DND-41 (cell line): ENCODE results near the gene KRTAP16-1.

Experiments used
- EZH2 ChIP-seq: IDR thresholded peaks from 3 replicates; pipeline ENCODE4 v1.6.1; 2012; ENCODE audit warnings: borderline replicate concordance, low read depth, mild to moderate bottlenecking, moderate library complexity, low read length, inconsistent platforms; ENCODE audit not compliant: severe bottlenecking
- TF ChIP-seq, protein P1 (sequence below): IDR thresholded peaks from 2 replicates; pipeline ENCODE4 v1.5.1; 2012; ENCODE audit warnings: borderline replicate concordance, low read length, moderate library complexity, mild to moderate bottlenecking; ENCODE audit not compliant: poor library complexity, severe bottlenecking; ENCODE audit errors: extremely low read depth

DNA sequence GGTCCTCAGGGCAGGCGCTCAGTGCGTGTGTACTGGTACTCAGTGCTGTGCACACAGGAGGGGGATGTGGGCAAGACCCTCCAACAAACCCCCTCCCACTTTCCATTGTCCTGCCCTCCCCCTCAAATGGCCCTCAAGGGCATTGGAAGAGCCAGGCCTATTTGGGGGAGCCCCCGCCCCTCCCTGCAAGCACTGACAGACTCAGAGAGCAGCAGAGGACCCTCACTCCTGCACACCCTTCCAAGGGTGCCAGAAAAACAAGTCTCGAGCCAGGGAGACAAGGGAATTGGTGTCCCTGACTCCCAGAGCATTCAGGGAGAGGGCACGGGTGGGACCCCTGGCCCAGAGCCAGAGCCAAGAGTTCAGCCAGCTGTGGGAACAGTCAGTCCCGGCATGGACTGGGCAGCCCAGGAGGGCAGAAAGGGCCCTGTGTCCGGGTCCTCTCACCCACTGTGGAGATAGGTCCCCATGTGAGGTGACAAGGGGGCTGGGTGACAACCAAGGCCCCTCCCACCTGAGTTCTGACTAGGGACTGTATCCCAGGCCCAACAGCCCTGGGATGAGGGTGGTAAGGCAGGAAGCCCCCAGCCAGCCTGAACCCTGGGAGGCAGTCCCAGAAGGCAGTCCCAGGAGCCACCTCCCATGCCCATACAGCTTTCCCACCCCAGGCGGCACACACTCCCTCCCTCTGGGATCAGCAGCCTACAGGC, 18.5 kb upstream of the KRTAP16-1 start:
- TF ChIP-seq, protein P1, sequence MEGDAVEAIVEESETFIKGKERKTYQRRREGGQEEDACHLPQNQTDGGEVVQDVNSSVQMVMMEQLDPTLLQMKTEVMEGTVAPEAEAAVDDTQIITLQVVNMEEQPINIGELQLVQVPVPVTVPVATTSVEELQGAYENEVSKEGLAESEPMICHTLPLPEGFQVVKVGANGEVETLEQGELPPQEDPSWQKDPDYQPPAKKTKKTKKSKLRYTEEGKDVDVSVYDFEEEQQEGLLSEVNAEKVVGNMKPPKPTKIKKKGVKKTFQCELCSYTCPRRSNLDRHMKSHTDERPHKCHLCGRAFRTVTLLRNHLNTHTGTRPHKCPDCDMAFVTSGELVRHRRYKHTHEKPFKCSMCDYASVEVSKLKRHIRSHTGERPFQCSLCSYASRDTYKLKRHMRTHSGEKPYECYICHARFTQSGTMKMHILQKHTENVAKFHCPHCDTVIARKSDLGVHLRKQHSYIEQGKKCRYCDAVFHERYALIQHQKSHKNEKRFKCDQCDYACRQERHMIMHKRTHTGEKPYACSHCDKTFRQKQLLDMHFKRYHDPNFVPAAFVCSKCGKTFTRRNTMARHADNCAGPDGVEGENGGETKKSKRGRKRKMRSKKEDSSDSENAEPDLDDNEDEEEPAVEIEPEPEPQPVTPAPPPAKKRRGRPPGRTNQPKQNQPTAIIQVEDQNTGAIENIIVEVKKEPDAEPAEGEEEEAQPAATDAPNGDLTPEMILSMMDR = no peak
- TF ChIP-seq EZH2 = no peak
